ENCODE data around the gene TBC1D1.

TBC1D1 gene

GRCh38 chr4:38154681-38155588, 264.1 kb downstream of the TBC1D1 start:
- no peak for DNase-seq

GRCh38 chr4:38155589-38156294, 264.9 kb downstream of the TBC1D1 start:
- no peak for DNase-seq

GRCh38 chr4:38157592-38157991, 266.7 kb downstream of the TBC1D1 start:
- no peak for DNase-seq

GRCh38 chr4:38160487-38161207, 269.8 kb downstream of the TBC1D1 start:
- DNase-seq, result peak; percentile 36 to 61

GRCh38 chr4:38161208-38162113, 270.6 kb downstream of the TBC1D1 start:
- DNase-seq, result no peak

- no peak for DNase-seq
Observed at GRCh38 chr4:38162240-38162784, 271.4 kb downstream of the TBC1D1 start.

- DNase-seq, result no peak
Observed at GRCh38 chr4:38163216-38164006, 272.5 kb downstream of the TBC1D1 start.

GRCh38 chr4:38164346-38164745, 273.5 kb downstream of the TBC1D1 start:
- DNase-seq, result no peak

- no peak for DNase-seq
Observed at GRCh38 chr4:38166082-38166481, 275.2 kb downstream of the TBC1D1 start.

GRCh38 chr4:38166768-38167167, 275.9 kb downstream of the TBC1D1 start:
- DNase-seq, result no peak

- DNase-seq, result no peak
Observed at GRCh38 chr4:38167973-38168372, 277.1 kb downstream of the TBC1D1 start.

- DNase-seq, result no peak
Observed at GRCh38 chr4:38169524-38169923, 278.6 kb downstream of the TBC1D1 start.

- no peak for DNase-seq
Observed at GRCh38 chr4:38170338-38171169, 279.7 kb downstream of the TBC1D1 start.

GRCh38 chr4:38172078-38172477, 281.2 kb downstream of the TBC1D1 start:
- DNase-seq, result no peak

- DNase-seq, result no peak
Observed at GRCh38 chr4:38173935-38174518, 283.1 kb downstream of the TBC1D1 start.

GRCh38 chr4:38174801-38175200, 283.9 kb downstream of the TBC1D1 start:
- no peak for DNase-seq

GRCh38 chr4:38176165-38176564, 285.3 kb downstream of the TBC1D1 start:
- no peak for DNase-seq

GRCh38 chr4:38177035-38177546, 286.2 kb downstream of the TBC1D1 start:
- peak; percentile 51 to 56 for DNase-seq

- DNase-seq, result peak; percentile 38 to 52
Observed at GRCh38 chr4:38177641-38178391, 286.9 kb downstream of the TBC1D1 start.
